Endodermal cell (in vitro differentiated cells): ENCODE measurements around the gene ASNSD1. TPM values are rescaled to one million over a fixed set of nuclear protein-coding genes. Genes with fewer than 3 reads are reported as not detected.

Source experiments
- DNase-seq: peaks from one replicate; pipeline ENCODE4 v3.0.0-alpha.2; 2017
- H3K27ac ChIP-seq: 2 replicates; pipeline ENCODE4 v1.5.1; 2013; ENCODE audit warnings: mild to moderate bottlenecking, low read depth, low read length, moderate library complexity
- H3K27me3 ChIP-seq: 2 replicates; pipeline ENCODE4 v1.6.1; 2013; ENCODE audit warnings: mild to moderate bottlenecking, low read length, moderate library complexity; ENCODE audit not compliant: insufficient read depth, control insufficient read depth, poor library complexity, severe bottlenecking
- H3K36me3 ChIP-seq: 2 replicates; pipeline ENCODE4 v1.7.0; 2013; ENCODE audit warnings: mild to moderate bottlenecking, low read length, moderate library complexity; ENCODE audit not compliant: control insufficient read depth, insufficient read depth
- H3K4me1 ChIP-seq: one replicate; pipeline ENCODE4 v1.7.0; 2013; ENCODE audit warnings: low read length; ENCODE audit not compliant: control insufficient read depth, insufficient read depth
- H3K4me3 ChIP-seq: 2 replicates; pipeline ENCODE4 v1.5.1; 2013; ENCODE audit warnings: mild to moderate bottlenecking, low read length, moderate library complexity
- H3K9ac ChIP-seq: 2 replicates; pipeline ENCODE4 v1.6.1; 2013; ENCODE audit warnings: mild to moderate bottlenecking, low read length, moderate library complexity; ENCODE audit not compliant: poor library complexity, severe bottlenecking; ENCODE audit errors: extremely low read depth
- H3K9me3 ChIP-seq: 2 replicates; pipeline ENCODE4 v1.6.1; 2013; ENCODE audit warnings: mild to moderate bottlenecking, low read length, moderate library complexity; ENCODE audit not compliant: control insufficient read depth
- H3K27ac Mint-ChIP-seq: 2 replicates; pipeline ENCODE4 v1.8.0; 2020; ENCODE audit warnings: mixed read lengths
- H3K27me3 Mint-ChIP-seq: 2 replicates; pipeline ENCODE4 v1.8.0; 2021; ENCODE audit warnings: mild to moderate bottlenecking, mixed read lengths; ENCODE audit not compliant: insufficient read depth
- H3K36me3 Mint-ChIP-seq: 2 replicates; pipeline ENCODE4 v1.8.0; 2020; ENCODE audit warnings: low read depth, mixed read lengths
- H3K4me1 Mint-ChIP-seq: 2 replicates; pipeline ENCODE4 v1.8.0; 2020; ENCODE audit warnings: mixed read lengths
- H3K4me3 Mint-ChIP-seq: 2 replicates; pipeline ENCODE4 v1.8.0; 2020; ENCODE audit warnings: mild to moderate bottlenecking, moderate library complexity, mixed read lengths
- H3K9me3 Mint-ChIP-seq: 2 replicates; pipeline ENCODE4 v1.8.0; 2020; ENCODE audit warnings: mild to moderate bottlenecking, mixed read lengths
- CTCF ChIP-seq: fragments of 200-600 bp; sonication (generic); conservative IDR thresholded peaks from 2 replicates; pipeline ENCODE4 v1.5.0; 2021; ENCODE audit warnings: antibody characterized with exemption, mild to moderate bottlenecking
- WGBS, 2 experiments: methylation state at CpG; one replicate each; pipeline versions ENCODE4 v1.1.5 to v1.1.7; 2013; ENCODE audit warnings: missing lambda C conversion rate in 2 of 2, mixed read lengths in 1 of 2; ENCODE audit not compliant: insufficient coverage in 1 of 2, insufficient read length in 1 of 2; 5-methylcytosine and 5-hydroxymethylcytosine counted together
- total RNA-seq, 2 donors: library from RNA; stranded (reverse); fragmentation: NEBNext Ultra II Directional in 1 of 2; extraction: Animal tissue kit (Norgen Biotek cat#: 25700) in 1 of 2; gene quantifications; 2 replicates in 1 of 2; 3 replicates in 1 of 2; pipeline ENCODE4 v1.2.1, GENCODE V29; 2021

Gene ASNSD1
- total RNA-seq, 2 donors from 2014 or later = 43.3 to 56.2 TPM

- Histone ChIP-seq H3K9me3 (no peaks in the 10 kb centered on the region), H3K9ac (no peak overlapping the region), H3K4me3 (no peak overlapping the region), H3K27me3 (no peaks in the 10 kb centered on the region), H3K27ac (no peak overlapping the region), H3K4me1 (peaks cover 4% of the 10 kb centered on the region), H3K36me3 (no peaks in the 10 kb centered on the region)
- no peak overlapping the region for H3K27ac Mint-ChIP-seq
- H3K36me3 Mint-ChIP-seq = no peaks in the 10 kb centered on the region
- no peaks in the 10 kb centered on the region for H3K9me3 Mint-ChIP-seq
- no peak for TF ChIP-seq CTCF
- no peaks in the 10 kb centered on the region for H3K27me3 Mint-ChIP-seq
- H3K4me1 Mint-ChIP-seq = peaks cover 14% of the 10 kb centered on the region
- DNase-seq = no peak
- H3K4me3 Mint-ChIP-seq = no peak overlapping the region
These were observed 39.5 kb upstream of the ASNSD1 start for GRCh38 chr2:189621781-189622180.

- Histone ChIP-seq H3K4me3 (no peak overlapping the region), H3K9me3 (no peaks in the 10 kb centered on the region), H3K27me3 (no peaks in the 10 kb centered on the region), H3K36me3 (no peaks in the 10 kb centered on the region), H3K4me1 (peaks cover 4% of the 10 kb centered on the region), H3K9ac (no peak overlapping the region), H3K27ac (no peak overlapping the region)
- WGBS, 2 experiments = 94 to 100% methylated on average over 1 of the region's 1 CpG
- no peak overlapping the region for H3K27ac Mint-ChIP-seq
- H3K9me3 Mint-ChIP-seq = no peaks in the 10 kb centered on the region
- H3K27me3 Mint-ChIP-seq = no peaks in the 10 kb centered on the region
- no peak for DNase-seq
- H3K36me3 Mint-ChIP-seq = no peaks in the 10 kb centered on the region
- TF ChIP-seq CTCF = no peak
- no peak overlapping the region for H3K4me3 Mint-ChIP-seq
- H3K4me1 Mint-ChIP-seq = peaks cover 14% of the 10 kb centered on the region
These were observed 38.2 kb upstream of the ASNSD1 start for GRCh38 chr2:189623049-189623448.

- Mint-ChIP-seq H3K27ac (no peak overlapping the region), H3K36me3 (no peaks in the 10 kb centered on the region)
These were observed 36.5 kb upstream of the ASNSD1 start for GRCh38 chr2:189624648-189625355.

More at GRCh38 chr2:189624648-189625355, 36.5 kb upstream of the ASNSD1 start:
- Histone ChIP-seq H3K27ac (no peak overlapping the region), H3K27me3 (no peaks in the 10 kb centered on the region), H3K4me1 (peaks cover 7% of the 10 kb centered on the region), H3K36me3 (no peaks in the 10 kb centered on the region), H3K9me3 (no peaks in the 10 kb centered on the region), H3K9ac (no peak overlapping the region), H3K4me3 (no peak overlapping the region)
- Mint-ChIP-seq H3K9me3 (no peaks in the 10 kb centered on the region), H3K4me3 (no peak overlapping the region), H3K27me3 (no peaks in the 10 kb centered on the region), H3K4me1 (peaks cover 19% of the 10 kb centered on the region)
- WGBS, 2 experiments = 80 to 100% methylated on average over 2 to 3 of the region's 3 CpGs
- peak; percentile 60 for DNase-seq
- peak; percentile 35 for TF ChIP-seq CTCF
